Activated B cell treated with CpG ODN at 0.5 μM for 24 hours (primary cell): Measurements from ENCODE around the gene CCDC93. TPM values are rescaled to one million over a fixed set of nuclear protein-coding genes. Genes with fewer than 3 reads are reported as not detected.

Experiments
- ATAC-seq: fragments of 200-7000 bp; cut with Tn5 transposase; one replicate; pipeline ENCODE4 v1.10.0; 2021; ENCODE audit warnings: low read depth, mild to moderate bottlenecking, moderate library complexity
- CTCF ChIA-PET: fragments of 350-600 bp; sonication (Branson Sonifier 250); formaldehyde crosslinking; loops from one replicate; lab custom pipeline; 2021; ENCODE audit warnings: antibody characterized with exemption; lab: Charles Lee
- POLR2A ChIA-PET: fragments of 350-600 bp; sonication (Branson Sonifier 250); formaldehyde crosslinking; loops from one replicate; lab custom pipeline; 2021; ENCODE audit warnings: antibody characterized with exemption; lab: Charles Lee
- DNase-seq: peaks from one replicate; pipeline ENCODE4 v3.0.0; 2022
- H3K27ac Mint-ChIP-seq: one replicate; pipeline ENCODE4 v1.8.0; 2020; ENCODE audit warnings: mixed read lengths
- H3K27me3 Mint-ChIP-seq: one replicate; pipeline ENCODE4 v1.8.0; 2021; ENCODE audit warnings: mixed read lengths
- H3K36me3 Mint-ChIP-seq: one replicate; pipeline ENCODE4 v1.8.0; 2021; ENCODE audit warnings: low read depth, mixed read lengths
- H3K4me1 Mint-ChIP-seq: one replicate; pipeline ENCODE4 v1.8.0; 2021; ENCODE audit warnings: mixed read lengths
- H3K4me3 Mint-ChIP-seq: one replicate; pipeline ENCODE4 v1.8.0; 2020; ENCODE audit warnings: mild to moderate bottlenecking, mixed read lengths
- H3K9me3 Mint-ChIP-seq: one replicate; pipeline ENCODE4 v1.8.0; 2020; ENCODE audit warnings: mixed read lengths
- CTCF ChIP-seq: fragments of 200-600 bp; IDR thresholded peaks from one replicate; pipeline ENCODE4 v1.8.0; 2022; ENCODE audit warnings: antibody characterized with exemption, mild to moderate bottlenecking
- intact Hi-C: fragments of 100-400 bp; cut with micrococcal nuclease; formaldehyde crosslinking; loops from one replicate; pipeline ENCODE4 v1.15.1; 2024
- total RNA-seq: library from RNA; stranded (reverse); gene quantifications from 2 replicates; pipeline ENCODE4 v1.2.3, GENCODE V29; 2022

CCDC93 gene
- total RNA-seq, 1 donor from 2014 or later: 38.8 TPM

- Mint-ChIP-seq H3K27ac (no peak overlapping the region), H3K4me3 (no peak overlapping the region), H3K36me3 (peaks cover 98% of the 10 kb centered on the region), H3K4me1 (no peaks in the 10 kb centered on the region), H3K27me3 (no peaks in the 10 kb centered on the region), H3K9me3 (no peaks in the 10 kb centered on the region)
- POLR2A ChIA-PET: no interaction called here
- ATAC-seq (no peak), DNase-seq (no peak)
- CTCF ChIA-PET: no interaction called here
- no peak for TF ChIP-seq CTCF
- intact Hi-C loops: no loop called here
Measured at GRCh38 chr2:117942551-117942950, 71.3 kb downstream of the CCDC93 start.

- Mint-ChIP-seq H3K27ac (no peak overlapping the region), H3K27me3 (no peaks in the 10 kb centered on the region), H3K9me3 (no peaks in the 10 kb centered on the region), H3K36me3 (peaks cover 98% of the 10 kb centered on the region), H3K4me1 (no peaks in the 10 kb centered on the region), H3K4me3 (no peak overlapping the region)
- CTCF ChIA-PET: no interaction called here
- POLR2A ChIA-PET: no interaction called here
- DNase-seq: no peak
- intact Hi-C loops: no loop called here
- no peak for ATAC-seq
- TF ChIP-seq CTCF: no peak
Measured at GRCh38 chr2:117941693-117942092, 72.2 kb downstream of the CCDC93 start.

GRCh38 chr2:117940436-117940835, 73.4 kb downstream of the CCDC93 start:
- Mint-ChIP-seq H3K4me3 (no peak overlapping the region), H3K4me1 (no peaks in the 10 kb centered on the region), H3K27ac (no peak overlapping the region), H3K27me3 (no peaks in the 10 kb centered on the region), H3K36me3 (peaks cover 98% of the 10 kb centered on the region), H3K9me3 (no peaks in the 10 kb centered on the region)
- DNase-seq (no peak), ATAC-seq (no peak)
- ChIA-PET POLR2A (no interaction called here), CTCF (no interaction called here)
- intact Hi-C loops: no loop called here
- TF ChIP-seq CTCF: no peak

- no peak for ATAC-seq
- TF ChIP-seq CTCF: no peak
- no peaks in the 10 kb centered on the region for H3K9me3 Mint-ChIP-seq
- intact Hi-C loops: no loop called here
- no peak overlapping the region for H3K27ac Mint-ChIP-seq
- ChIA-PET POLR2A (no interaction called here), CTCF (no interaction called here)
- no peak overlapping the region for H3K4me3 Mint-ChIP-seq
- H3K36me3 Mint-ChIP-seq: peaks cover 96% of the 10 kb centered on the region
- H3K4me1 Mint-ChIP-seq: no peaks in the 10 kb centered on the region
- H3K27me3 Mint-ChIP-seq: no peaks in the 10 kb centered on the region
- no peak for DNase-seq
Measured at GRCh38 chr2:117938611-117939010, 75.3 kb downstream of the CCDC93 start.

GRCh38 chr2:117936871-117937428, 76.9 kb downstream of the CCDC93 start:
- H3K27me3 Mint-ChIP-seq: no peaks in the 10 kb centered on the region
- ATAC-seq: no peak
- no peak overlapping the region for H3K27ac Mint-ChIP-seq
- DNase-seq: no peak
- no peak for TF ChIP-seq CTCF
- H3K4me3 Mint-ChIP-seq: no peak overlapping the region
- CTCF ChIA-PET: no interaction called here
- no peaks in the 10 kb centered on the region for H3K4me1 Mint-ChIP-seq
- POLR2A ChIA-PET: no interaction called here
- no peaks in the 10 kb centered on the region for H3K9me3 Mint-ChIP-seq
- intact Hi-C loops: no loop called here
- peaks cover 96% of the 10 kb centered on the region for H3K36me3 Mint-ChIP-seq
